Inflammatory macrophage treated with lipopolysaccharide for 1 hour (primary cell): Measurements from ENCODE around the gene SRPK1.
"Not testable (repeated sequence)": the region's sequence is repeated elsewhere in the genome, so short reads cannot be mapped to it uniquely, and the experiment has no call there.

Experiments
- DNase-seq, 2 donors: peaks; one replicate each; pipeline ENCODE4 v3.0.0-alpha.2; 2020 to 2022

SRPK1 gene

DNA sequence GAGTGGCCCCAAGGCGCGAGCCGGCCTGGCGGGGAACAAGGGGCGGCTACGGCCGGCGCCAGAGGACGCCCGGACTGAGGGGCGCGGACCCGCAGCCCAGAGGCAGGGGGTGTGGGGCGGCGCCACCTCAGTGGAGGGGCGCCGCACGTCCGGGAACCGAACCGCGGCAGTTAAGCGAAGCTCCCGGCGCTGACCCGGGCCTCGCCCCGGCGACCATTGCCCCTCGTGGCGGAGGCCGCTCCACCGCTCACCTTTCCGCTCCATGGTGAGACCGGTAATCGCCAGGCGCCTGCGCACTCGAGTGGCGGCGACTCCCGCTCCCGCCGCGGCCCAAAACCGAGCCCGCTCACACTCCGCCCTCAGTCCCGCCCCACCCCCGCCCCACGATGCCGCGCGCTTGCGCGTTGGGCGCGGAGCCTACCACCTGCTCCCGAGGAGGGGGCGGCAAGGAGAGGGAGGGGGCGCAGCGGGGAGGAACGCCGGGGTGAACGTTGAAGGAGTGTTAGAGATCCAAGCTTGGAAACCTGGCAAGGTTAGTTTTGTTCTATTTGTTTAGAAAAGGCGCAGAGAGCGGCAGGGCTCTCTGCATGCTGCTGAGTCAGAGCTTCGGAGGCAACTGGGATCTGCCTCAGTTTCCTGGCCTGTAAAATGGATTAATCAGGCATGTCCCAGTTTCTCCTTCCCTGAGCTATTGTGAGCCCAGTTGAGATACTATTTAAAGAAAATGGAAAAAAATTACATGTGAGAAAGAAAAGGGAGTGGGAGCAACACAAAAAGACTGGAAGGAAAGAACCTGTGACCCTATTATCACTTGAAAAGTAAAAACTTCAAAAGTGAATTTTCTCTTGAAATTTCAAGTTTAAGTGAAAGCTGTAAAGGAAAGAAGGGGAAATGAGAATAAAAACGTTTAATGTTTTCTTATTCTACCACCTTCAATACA, at the start of gene SRPK1:
Gene SRPK1, minus strand, starts transcription at position 306 of the 940 bp plus-strand sequence. Its CDS starts 42 bp downstream, at position 264.
- DNase-seq = peak; percentile 75 to 89

DNA sequence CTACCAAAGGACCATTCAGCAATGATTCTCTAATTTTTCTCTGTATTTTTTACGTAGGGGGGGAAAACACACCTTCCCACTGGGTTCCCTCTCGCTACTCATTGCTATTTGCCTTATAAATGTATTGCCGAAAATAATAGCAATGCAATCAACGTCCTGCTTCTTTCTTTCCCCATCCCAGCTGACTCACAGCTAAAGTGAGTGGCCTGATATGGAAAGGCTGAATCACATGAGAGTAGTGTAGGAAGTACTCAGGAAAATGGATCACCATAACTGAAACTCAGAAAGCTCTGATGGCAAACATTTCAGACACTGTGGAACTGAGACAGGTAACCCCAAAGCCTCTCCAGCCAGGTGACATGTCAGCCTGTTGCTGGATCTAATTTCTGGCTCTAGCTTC, 49.3 kb upstream of the SRPK1 start:
- peak; percentile 20 to 71 for DNase-seq

DNA sequence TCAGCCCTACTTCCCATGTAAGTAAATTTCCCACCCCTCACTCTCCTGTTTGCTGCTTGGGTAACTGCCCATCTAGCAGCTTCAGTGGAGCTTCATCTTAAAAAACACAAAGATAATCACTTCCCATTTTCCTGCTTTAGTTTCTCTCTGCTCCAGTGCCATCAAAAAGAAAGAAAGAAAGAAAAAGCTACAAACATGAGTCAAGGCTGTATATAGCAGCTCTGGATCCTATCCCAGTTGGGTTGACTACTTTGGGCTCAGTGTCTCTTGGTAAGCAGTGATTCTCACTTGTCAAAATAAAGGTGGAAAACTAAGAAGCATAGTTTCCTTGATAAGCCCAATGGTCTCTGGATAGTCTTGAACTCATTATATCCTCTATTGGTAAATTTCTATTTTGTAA, 48.7 kb upstream of the SRPK1 start:
- DNase-seq = no peak

DNA sequence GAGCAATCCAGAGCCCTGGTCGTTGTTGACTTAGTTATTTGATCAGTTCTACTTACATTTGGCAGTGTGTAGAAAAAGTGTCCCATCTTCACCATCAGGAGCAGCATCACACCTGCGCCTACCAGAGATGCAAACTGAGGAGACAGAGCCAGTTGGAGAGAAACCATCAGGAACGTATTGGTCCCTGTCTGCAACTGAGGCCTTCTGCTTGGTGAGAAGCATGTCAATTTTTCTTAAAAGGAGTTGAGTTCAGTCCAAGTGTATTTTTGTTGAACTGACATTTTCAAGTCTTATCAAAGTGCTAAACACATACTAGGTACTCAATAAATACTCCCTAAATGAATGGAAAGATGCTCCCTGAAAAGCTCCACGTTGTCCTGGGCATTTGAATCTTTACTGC, 47.9 kb upstream of the SRPK1 start:
- no peak for DNase-seq

DNA sequence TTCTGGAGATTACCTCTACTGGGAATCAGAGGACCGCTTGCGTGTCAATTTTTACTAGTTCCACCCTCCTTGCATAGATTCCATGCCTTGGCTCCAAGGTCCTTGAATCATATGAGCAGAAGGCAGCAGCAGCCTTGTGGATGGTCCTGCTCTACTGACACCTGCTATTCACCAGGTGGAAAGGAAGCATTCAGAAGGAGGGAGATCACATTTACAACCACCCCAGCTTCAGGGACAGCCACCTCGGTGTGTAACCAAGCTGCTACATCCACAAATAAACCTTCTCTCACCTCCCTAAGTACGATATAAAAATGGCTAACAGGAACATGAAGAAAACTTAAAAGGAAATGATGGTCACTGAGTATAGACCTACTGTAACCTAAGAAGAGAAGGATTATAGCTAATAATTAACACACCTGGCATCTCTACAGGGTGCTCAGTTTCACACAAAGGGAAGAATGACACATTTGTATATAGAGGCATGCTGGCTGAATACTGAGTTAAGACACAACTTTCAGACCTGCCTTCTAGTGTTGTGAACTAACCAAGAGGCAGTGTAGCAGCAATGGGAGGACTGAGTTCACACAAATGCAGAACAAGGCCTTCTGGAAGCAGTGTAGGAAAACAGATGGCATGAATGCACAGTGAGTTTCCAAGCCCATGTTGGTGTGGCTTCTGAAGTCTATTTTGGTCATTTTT, 46.3 kb upstream of the SRPK1 start:
- DNase-seq = no peak

DNA sequence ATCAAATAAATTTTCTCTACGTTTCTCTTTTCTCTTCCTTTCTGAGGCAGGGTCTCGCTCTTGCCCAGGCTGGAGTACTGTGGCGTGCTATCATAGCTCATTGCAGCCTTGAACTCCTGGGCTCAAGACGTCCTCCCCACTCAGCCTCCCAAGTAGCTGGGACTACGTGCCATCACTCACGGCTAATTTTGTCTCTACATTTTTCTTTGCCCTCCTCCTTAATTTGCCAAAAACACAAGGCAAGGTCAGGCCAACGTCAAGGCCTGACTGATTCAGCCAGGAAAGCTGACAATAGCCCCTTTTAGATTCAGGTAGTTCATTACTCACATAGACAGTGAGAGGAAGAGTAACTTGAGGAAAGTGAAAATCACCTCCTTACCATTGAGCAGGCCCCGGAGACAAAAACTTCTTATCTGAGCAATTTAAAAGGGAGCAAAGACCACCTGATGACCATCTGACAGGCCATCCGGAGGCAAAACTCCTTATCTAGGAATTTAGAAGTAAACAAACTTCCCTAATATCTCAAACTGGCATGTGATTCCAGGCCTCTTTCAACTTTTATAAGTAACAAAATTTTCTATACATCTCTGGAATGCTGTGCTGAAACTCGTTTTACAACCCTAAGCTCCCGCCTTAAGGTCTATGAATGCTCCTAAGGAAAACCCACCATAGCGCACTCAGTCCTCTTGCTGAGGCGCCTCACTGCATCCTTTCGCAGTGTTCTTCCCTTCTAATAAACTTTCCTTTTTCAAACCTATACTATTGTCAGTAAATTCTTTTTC, 42.1 kb upstream of the SRPK1 start:
- DNase-seq = no peak

DNA sequence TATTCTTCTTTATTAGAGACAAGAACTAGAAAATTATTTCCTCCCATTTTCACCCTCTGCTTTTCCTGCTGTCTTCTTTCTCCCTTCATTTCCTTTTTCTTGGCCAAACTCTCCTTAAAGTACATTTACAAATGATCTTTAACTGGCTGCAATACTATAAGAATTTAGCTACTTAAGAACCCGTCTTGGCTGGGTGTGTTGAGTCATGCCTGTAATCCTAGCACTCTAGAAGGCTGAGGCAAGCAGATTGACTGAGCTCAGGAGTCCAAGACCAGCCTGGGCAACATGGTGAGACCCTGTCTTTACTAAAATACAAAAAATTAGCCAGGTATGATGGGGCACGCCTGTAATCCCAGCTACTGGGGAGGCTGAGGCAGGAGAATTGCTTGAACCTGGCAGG, 39.3 kb upstream of the SRPK1 start:
- DNase-seq = no peak

DNA sequence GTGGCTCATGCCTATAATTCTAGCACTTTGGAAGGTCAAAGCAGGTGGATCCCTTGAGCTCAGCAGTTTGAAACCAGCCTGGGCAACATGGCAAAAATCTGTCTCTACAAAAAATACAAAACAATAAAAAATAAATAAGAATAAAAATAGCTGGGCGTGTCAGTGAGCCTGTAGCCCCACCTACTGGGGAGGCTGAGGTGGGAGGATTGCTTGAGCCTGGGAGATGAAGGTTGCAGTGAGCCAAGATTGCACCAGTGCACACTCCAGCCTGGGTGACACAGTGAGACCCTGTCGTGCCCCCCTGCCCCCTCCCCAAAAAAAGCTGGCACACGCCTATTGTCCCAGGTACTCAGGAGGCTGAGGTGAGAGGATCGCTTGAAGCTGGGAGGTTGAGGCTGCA, 35.1 kb upstream of the SRPK1 start:
- DNase-seq = no peak

DNA sequence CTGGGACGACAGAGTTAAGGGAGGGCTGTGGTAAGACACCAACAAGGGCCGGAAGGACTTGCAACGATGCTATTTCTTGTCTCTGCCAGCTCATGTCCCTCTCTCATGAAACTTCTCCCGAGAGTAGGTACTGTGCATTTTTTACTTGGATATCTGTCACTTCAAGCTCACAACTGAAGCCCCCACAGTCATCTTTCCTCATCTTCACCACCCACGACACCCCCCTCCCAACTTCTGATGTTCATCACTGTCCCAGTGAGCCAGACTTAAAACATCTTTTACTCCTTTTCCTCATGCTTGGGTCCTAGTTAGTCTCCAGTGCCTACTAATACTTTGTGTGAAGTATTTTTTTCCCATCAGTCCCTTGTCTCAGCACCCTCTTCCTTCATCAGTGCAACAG, 34.6 kb upstream of the SRPK1 start:
- no peak for DNase-seq

DNA sequence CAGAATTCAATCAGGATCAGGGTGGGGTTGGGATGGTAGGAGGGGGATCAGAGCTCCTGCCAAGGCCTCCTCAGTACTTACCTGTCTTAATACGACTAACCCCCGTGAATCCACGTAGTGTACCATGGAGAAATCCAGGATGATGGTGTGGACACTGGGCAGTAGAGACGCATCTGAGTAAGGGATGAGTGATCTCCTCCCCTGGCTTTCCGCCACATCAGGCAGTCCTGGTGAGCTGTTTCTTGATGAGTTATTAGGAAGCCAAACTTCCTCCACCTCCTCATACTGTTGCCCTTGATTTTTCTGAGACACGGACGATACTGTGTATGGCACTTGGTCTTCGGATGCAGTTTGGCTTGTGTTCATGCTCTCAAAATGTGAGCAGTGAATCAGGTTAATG, 34.2 kb upstream of the SRPK1 start:
- DNase-seq = no peak

DNA sequence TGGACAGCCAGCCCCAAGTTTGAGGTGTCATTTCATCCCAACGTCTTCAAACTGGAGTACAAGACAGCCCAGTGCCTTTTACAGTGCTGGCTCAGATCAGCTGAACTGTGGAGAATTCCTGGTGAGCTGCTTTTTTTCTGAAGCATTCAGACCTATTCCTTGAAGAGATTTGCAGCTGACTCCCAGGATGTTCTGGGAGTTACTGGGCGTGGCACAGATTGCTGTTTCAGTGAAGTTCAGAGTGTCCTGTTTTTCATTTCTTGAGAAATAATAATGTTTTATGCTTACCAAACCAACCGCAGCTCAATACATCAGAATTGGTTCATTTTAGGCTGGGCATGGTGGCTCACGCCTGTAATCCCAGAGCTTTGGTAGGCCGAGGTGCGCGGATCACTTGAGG, 33.4 kb upstream of the SRPK1 start:
- DNase-seq = no peak

DNA sequence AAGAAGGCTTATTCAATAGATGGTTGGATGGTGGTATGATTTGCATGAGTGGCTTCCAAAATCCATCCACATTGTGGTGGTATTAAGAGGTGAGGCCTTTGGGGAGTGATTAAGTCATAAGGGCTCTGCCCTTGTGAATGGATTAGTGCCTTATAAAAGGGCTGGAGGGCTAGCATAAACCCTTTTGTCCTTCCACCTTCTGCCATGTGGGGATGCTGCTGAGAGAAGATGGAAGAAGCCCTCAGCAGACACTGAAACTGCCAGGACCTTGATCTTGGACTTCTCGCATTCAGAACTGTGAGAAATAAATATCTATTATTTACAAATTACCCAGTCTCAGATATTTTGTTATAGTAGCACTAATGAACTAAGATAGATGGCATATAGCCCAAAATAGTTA, 27.8 kb upstream of the SRPK1 start:
- peak in 1 of 2 donors; percentile 18 for DNase-seq

DNA sequence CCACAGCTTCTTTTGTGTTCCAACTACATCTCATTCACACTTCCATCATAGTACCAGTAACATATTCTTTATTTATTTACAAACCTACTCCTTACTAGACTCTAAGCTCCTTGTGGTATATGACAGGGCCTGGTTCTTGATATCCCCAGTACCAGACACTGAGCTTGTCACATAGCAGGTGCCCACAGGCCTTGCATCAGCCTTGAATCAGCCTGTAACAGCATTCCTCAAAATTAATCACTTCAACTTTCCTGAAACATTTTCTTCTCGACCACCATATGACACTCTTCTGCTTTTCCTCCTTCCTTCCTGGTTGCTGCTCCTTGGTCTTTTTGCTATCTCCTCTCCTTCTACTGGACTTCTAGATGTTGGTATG, 24.7 kb upstream of the SRPK1 start:
- no peak for DNase-seq

DNA sequence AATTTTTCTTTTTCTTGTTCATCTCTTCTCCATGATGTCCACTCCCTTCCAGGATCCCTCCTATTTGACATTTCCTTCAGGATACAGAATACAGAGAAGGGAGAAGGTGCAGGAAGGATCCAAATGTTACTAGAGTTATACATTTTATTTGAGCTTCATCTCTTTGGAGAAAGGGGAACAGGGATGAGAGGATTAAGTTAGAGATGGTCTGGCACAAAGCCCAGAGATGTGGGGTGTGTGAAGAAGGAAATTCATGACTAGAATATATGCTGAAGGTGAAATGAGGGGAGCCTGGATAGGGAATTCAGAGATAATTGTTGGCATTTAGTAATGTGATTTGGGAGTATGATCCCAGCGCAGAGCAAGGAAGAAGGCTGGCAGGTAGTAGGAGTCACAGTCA, 22.5 kb upstream of the SRPK1 start:
- no peak for DNase-seq

DNA sequence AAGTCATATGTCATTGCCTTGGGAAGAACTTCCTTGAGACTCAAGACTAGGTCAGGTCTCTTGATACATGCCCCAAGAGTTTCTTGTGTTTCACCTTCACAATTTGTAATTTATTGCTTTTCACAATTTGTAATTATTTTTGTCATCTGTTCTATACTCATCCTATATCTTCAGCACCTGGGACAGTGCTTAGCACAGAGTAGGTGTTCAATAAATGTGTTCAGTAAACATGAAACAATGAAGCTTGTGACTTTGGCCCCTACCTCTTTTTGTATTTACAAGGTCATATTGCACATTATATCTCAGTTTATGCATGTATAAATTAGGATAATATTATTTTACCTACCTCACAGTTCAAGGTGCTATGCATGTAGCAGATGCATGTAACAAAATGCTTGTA, 21.5 kb upstream of the SRPK1 start:
- DNase-seq = no peak

DNA sequence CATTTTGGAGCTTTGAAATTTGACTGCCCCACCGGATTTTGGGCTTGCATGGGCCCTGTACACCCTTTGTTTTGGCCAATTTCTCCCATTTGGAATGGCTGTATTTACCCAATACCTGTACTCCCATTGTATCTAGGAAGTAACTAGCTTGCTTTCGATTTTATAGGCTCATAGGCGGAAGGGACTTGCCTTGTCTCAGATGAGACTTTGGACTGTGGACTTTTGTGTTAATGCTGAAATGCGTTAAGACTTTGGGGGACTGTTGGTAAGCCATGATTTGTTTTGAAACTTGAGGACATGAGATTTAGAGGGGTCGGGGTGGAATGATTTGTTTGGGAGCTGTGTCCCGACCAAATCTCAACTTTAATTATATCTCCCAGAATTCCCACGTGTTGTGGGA, 20.3 kb upstream of the SRPK1 start:
- not testable (repeated sequence) for DNase-seq

DNA sequence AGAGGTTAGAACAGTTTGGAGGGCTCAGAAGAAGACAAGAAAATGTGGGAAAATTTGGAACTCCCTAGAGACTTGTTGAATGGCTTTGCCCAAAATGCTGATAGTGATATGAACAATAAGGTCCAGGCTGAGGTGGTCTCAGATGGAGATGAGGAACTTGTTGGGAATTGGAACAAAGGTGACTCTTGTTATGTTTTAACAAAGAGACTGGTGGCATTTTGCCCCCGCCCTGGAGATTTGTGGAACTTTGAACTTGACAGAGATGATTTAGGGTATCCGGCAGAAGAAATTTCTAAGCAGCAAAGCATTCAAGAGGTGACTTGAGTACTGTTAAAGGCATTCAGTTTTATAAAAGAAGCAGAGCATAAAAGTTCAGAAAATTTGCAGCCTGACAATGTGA, 19.1 kb upstream of the SRPK1 start:
- not testable (repeated sequence) for DNase-seq

DNA sequence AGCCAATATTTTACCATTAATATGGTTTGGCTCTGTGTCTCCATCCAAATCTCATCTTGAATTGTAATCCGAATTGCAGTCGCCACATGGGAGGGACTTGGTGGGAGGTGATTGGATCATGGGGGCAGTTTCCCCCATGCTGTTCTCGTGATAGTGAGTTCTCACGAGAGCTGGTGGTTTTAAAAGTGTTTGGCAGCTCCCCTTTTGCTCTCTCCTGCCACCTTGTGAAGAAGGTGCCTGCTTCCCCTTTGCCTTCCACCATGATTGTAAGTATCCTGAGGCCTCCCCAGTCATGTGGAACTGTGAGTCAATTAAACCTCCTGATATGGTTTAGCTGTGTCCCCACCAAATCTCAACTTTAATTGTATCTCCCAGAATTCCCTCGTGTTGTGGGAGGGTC, 18.4 kb upstream of the SRPK1 start:
- not testable (repeated sequence) for DNase-seq

DNA sequence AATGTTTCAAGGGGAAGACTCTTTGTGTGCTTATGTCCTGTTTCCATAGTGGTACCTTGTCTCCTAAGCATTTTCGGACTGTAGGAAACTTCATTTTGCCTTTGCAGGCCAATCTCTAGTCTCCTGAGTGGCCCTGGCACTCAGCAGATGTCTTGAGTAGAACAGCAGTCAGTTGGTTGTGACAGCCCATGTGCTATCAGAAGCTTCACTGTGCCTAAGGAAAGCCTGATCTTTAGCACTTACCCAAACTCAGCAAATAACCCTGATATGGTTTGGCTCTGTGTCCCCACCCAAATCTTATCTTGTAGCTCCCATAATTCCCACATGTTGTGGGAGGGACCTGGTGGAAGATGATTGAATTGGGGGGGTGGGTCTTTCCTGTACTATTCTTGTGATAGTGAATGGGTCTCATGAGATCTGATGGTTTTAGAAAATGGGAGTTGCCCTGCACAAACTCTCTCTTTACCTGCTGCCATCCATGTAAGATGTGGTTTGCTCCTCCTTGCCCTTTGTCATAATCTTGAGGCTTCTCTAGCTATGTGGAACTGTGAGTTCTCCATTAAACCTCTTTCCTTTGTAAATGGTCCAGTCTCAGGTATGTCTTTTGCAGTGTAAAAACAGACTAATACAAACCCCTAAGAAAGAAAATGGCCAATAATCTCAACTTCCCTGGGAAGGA, 15.9 kb upstream of the SRPK1 start:
- no peak for DNase-seq

DNA sequence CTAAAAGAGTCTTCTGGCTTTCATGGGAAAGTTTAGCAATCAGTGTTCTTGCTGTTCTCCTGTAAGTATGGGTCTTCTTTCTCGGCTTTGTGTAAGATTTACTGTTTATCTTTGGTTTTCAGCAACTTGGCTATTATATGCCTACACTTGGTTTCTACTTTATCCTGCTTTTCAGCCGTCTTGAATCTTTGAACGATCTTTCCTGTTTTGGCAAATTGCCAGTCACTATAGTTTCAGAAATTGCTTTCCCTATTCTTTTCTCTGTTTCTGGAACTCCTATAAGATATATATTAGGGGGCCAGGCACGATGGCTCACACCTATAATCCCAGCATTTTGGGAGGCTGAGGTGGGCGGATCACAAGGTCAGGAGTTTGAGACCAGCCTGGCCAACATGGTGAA, 14.6 kb upstream of the SRPK1 start:
- DNase-seq = no peak

DNA sequence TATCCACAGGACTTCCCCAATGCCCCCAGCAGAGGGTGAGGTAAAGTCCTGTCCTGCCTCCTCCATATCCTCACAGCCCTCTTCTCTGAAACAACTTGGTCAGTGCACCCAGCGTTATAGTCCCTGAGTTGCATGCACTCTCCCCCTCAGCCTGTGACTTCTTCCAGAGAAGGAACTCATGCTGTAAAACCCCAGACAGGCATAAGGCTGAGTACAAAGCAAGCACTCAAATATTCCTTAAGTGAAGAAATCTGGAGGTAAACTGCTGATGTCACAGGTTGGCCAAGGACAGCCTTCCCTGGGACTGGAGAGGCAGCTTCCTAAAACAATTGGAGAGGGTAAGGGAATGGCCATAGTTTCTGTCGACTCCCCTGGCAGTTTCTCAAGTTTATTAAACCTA, 12.9 kb upstream of the SRPK1 start:
- DNase-seq = no peak

DNA sequence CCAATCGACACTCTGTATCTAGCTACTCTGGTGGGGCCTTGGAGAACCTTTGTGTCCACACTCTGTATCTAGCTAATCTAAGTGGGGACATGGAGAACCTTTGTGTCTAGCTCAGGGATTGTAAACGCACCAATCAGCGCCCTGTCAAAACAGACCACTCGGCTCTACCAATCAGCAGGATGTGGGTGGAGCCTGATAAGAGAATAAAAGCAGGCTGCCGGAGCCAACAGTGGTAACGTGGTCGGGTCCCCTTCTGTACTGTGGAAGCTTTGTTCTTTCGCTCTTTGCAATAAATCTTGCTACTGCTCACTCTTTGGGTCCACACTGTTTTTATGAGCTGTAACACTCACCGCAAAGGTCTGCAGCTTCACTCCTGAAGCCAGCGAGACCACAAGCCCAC, 11.0 kb upstream of the SRPK1 start:
- DNase-seq = not testable (repeated sequence)

DNA sequence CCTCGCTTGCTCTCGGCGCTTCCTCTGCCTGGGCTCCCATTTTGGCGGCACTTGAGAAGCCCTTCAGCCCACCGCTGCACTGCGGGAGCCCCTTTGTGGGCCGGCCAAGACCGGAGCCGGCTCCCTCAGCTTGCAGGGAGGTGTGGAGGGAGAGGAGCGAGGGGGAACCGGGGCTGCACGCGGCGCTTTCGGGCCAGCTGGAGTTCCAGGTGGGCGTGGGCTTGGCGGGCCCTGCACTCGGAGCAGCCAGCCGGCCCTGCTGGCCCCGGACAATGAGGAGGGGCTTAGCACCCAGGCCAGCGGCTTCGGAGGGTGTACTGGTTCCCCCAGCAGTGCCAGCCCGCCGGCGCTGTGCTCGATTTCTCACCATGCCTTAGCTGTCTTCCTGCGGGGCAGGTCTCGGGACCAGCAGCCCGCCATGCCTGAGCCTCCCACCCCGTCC, 10.2 kb upstream of the SRPK1 start:
- no peak for DNase-seq
